ENCODE results near the gene OMA1. TPM values are rescaled to one million over a fixed set of nuclear protein-coding genes. Genes with fewer than 3 reads are reported as not detected.
A peak's percentile ranks its signal among the peaks of the same experiment; 100 is the strongest.
"Not testable (repeated sequence)": the region's sequence is repeated elsewhere in the genome, so short reads cannot be mapped to it uniquely, and the experiment has no call there.

OMA1 gene
- total RNA-seq, 1 donor from 2014 or later = 134 TPM

GRCh38 chr1:58500043-58500442, 46.5 kb downstream of the OMA1 start:
- Histone ChIP-seq H3K27me3 (ENCODE audit: control insufficient read depth in 3 of 3, insufficient read depth in 3 of 3, low read length in 3 of 3) (no peaks in the 10 kb centered on the region), H3K9me3 (ENCODE audit: control insufficient read depth in 3 of 3, low read length in 3 of 3) (no peaks in the 10 kb centered on the region), H3K27ac (ENCODE audit: low read depth, low read length) (no peak overlapping the region), H3K9ac (ENCODE audit: low read depth in 1 of 3, low read length in 3 of 3) (no peak overlapping the region), H3K4me3 (ENCODE audit: low read length in 3 of 3) (no peak overlapping the region), H3K4me1 (ENCODE audit: control insufficient read depth in 3 of 3, insufficient read depth in 3 of 3, low read length in 3 of 3) (no peaks in the 10 kb centered on the region), H3K36me3 (ENCODE audit: control insufficient read depth in 3 of 3, insufficient read depth in 3 of 3, low read length in 3 of 3) (peaks cover 2 to 16% (median 4%) of the 10 kb centered on the region in 3 donors)

DNA sequence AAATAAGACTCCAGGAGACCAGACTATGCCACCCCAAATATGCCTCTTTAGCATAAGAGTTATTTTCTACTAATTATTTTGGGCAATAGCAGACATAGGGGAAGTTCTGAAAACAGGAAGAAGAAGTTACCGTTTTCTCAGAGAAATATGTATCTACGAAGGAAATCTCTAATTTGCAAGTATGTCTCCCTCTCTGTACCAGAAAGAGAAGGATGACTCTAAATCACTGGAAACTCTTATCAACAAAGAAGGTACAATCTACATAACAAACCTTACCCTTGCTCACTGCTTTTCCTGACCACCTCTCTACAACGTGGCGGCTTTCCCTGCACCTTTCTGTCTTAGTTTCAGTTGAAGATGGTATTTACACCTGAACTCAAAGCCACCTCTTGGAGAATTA, 49.0 kb downstream of the OMA1 start:
- no peaks in the 10 kb centered on the region for H3K27me3 ChIP-seq (ENCODE audit: control insufficient read depth in 3 of 3, insufficient read depth in 3 of 3, low read length in 3 of 3)
- H3K9me3 ChIP-seq (ENCODE audit: control insufficient read depth in 3 of 3, low read length in 3 of 3) = no peaks in the 10 kb centered on the region
- peaks cover 0 to 7% (median 3%) of the 10 kb centered on the region in 3 donors for H3K36me3 ChIP-seq (ENCODE audit: control insufficient read depth in 3 of 3, insufficient read depth in 3 of 3, low read length in 3 of 3)
- no peaks in the 10 kb centered on the region for H3K4me1 ChIP-seq (ENCODE audit: control insufficient read depth in 3 of 3, insufficient read depth in 3 of 3, low read length in 3 of 3)
- no peak overlapping the region for H3K9ac ChIP-seq (ENCODE audit: low read depth in 1 of 3, low read length in 3 of 3)
- no peak overlapping the region for H3K4me3 ChIP-seq (ENCODE audit: low read length in 3 of 3)
- H3K27ac ChIP-seq (ENCODE audit: low read depth, low read length) = no peak overlapping the region

- no peaks in the 10 kb centered on the region for H3K9me3 ChIP-seq (ENCODE audit: control insufficient read depth in 3 of 3, low read length in 3 of 3)
- H3K36me3 ChIP-seq (ENCODE audit: control insufficient read depth in 3 of 3, insufficient read depth in 3 of 3, low read length in 3 of 3) = no peaks in the 10 kb centered on the region
- no peak overlapping the region for H3K9ac ChIP-seq (ENCODE audit: low read depth in 1 of 3, low read length in 3 of 3)
- no peaks in the 10 kb centered on the region for H3K4me1 ChIP-seq (ENCODE audit: control insufficient read depth in 3 of 3, insufficient read depth in 3 of 3, low read length in 3 of 3)
- H3K4me3 ChIP-seq (ENCODE audit: low read length in 3 of 3) = no peak overlapping the region
- no peaks in the 10 kb centered on the region for H3K27me3 ChIP-seq (ENCODE audit: control insufficient read depth in 3 of 3, insufficient read depth in 3 of 3, low read length in 3 of 3)
- no peak overlapping the region for H3K27ac ChIP-seq (ENCODE audit: low read depth, low read length)
Observed at GRCh38 chr1:58496042-58496441, 50.5 kb downstream of the OMA1 start.

- H3K4me1 ChIP-seq (ENCODE audit: control insufficient read depth in 3 of 3, insufficient read depth in 3 of 3, low read length in 3 of 3); H3K27me3 ChIP-seq (ENCODE audit: control insufficient read depth in 3 of 3, insufficient read depth in 3 of 3, low read length in 3 of 3); H3K9me3 ChIP-seq (ENCODE audit: control insufficient read depth in 3 of 3, low read length in 3 of 3); H3K27ac ChIP-seq (ENCODE audit: low read depth, low read length); H3K9ac ChIP-seq (ENCODE audit: low read depth in 1 of 3, low read length in 3 of 3); H3K4me3 ChIP-seq (ENCODE audit: low read length in 3 of 3); H3K36me3 ChIP-seq (ENCODE audit: control insufficient read depth in 3 of 3, insufficient read depth in 3 of 3, low read length in 3 of 3): not testable (repeated sequence)
Observed at GRCh38 chr1:58488914-58489313, 57.6 kb downstream of the OMA1 start.

DNA sequence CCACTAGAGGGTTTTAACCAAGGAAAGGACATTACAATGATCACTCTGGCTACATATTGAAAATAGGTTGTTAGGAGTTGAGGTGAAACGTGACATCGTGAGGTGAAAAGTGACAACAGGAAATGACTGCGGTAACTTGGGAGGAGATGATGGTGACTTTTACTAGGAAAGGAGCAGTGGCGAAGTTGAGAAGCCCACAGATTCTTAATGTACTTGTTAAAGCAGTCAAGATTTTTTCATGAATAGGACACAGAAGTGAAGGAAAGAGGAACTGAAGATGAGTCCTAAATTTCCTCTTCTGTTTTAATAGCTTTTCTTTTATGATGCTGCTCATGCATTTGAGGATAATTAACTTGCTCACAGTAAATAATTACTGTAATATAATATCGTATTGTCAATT, 59.5 kb downstream of the OMA1 start:
- no peaks in the 10 kb centered on the region for H3K27me3 ChIP-seq (ENCODE audit: control insufficient read depth in 3 of 3, insufficient read depth in 3 of 3, low read length in 3 of 3)
- H3K4me1 ChIP-seq (ENCODE audit: control insufficient read depth in 3 of 3, insufficient read depth in 3 of 3, low read length in 3 of 3) = no peaks in the 10 kb centered on the region
- H3K9ac ChIP-seq (ENCODE audit: low read depth in 1 of 3, low read length in 3 of 3) = no peak overlapping the region
- H3K9me3 ChIP-seq (ENCODE audit: control insufficient read depth in 3 of 3, low read length in 3 of 3) = no peaks in the 10 kb centered on the region
- no peak overlapping the region for H3K27ac ChIP-seq (ENCODE audit: low read depth, low read length)
- H3K4me3 ChIP-seq (ENCODE audit: low read length in 3 of 3) = no peak overlapping the region
- peaks cover 0 to 5% (median 5%) of the 10 kb centered on the region in 3 donors for H3K36me3 ChIP-seq (ENCODE audit: control insufficient read depth in 3 of 3, insufficient read depth in 3 of 3, low read length in 3 of 3)

GRCh38 chr1:58481962-58482361, 64.6 kb downstream of the OMA1 start:
- H3K4me1 ChIP-seq (ENCODE audit: control insufficient read depth in 3 of 3, insufficient read depth in 3 of 3, low read length in 3 of 3) = no peaks in the 10 kb centered on the region
- H3K9me3 ChIP-seq (ENCODE audit: control insufficient read depth in 3 of 3, low read length in 3 of 3) = no peaks in the 10 kb centered on the region
- H3K9ac ChIP-seq (ENCODE audit: low read depth in 1 of 3, low read length in 3 of 3) = no peak overlapping the region
- H3K4me3 ChIP-seq (ENCODE audit: low read length in 3 of 3) = no peak overlapping the region
- H3K27ac ChIP-seq (ENCODE audit: low read depth, low read length) = no peak overlapping the region
- no peaks in the 10 kb centered on the region for H3K27me3 ChIP-seq (ENCODE audit: control insufficient read depth in 3 of 3, insufficient read depth in 3 of 3, low read length in 3 of 3)
- peaks cover 0 to 11% (median 5%) of the 10 kb centered on the region in 3 donors for H3K36me3 ChIP-seq (ENCODE audit: control insufficient read depth in 3 of 3, insufficient read depth in 3 of 3, low read length in 3 of 3)

GRCh38 chr1:58480191-58480590, 66.3 kb downstream of the OMA1 start:
- no peaks in the 10 kb centered on the region for H3K4me1 ChIP-seq (ENCODE audit: control insufficient read depth in 3 of 3, insufficient read depth in 3 of 3, low read length in 3 of 3)

GRCh38 chr1:58477390-58477789, 69.1 kb downstream of the OMA1 start:
- H3K27ac ChIP-seq (ENCODE audit: low read depth, low read length) = no peak overlapping the region
- H3K4me3 ChIP-seq (ENCODE audit: low read length in 3 of 3) = no peak overlapping the region
- H3K36me3 ChIP-seq (ENCODE audit: control insufficient read depth in 3 of 3, insufficient read depth in 3 of 3, low read length in 3 of 3) = peaks cover 0 to 9% (median 5%) of the 10 kb centered on the region in 3 donors
- H3K9me3 ChIP-seq (ENCODE audit: control insufficient read depth in 3 of 3, low read length in 3 of 3) = no peaks in the 10 kb centered on the region
- H3K4me1 ChIP-seq (ENCODE audit: control insufficient read depth in 3 of 3, insufficient read depth in 3 of 3, low read length in 3 of 3) = no peaks in the 10 kb centered on the region
- no peaks in the 10 kb centered on the region for H3K27me3 ChIP-seq (ENCODE audit: control insufficient read depth in 3 of 3, insufficient read depth in 3 of 3, low read length in 3 of 3)
- H3K9ac ChIP-seq (ENCODE audit: low read depth in 1 of 3, low read length in 3 of 3) = no peak overlapping the region

More at GRCh38 chr1:58480191-58480590, 66.3 kb downstream of the OMA1 start:
- H3K27me3 ChIP-seq (ENCODE audit: control insufficient read depth in 3 of 3, insufficient read depth in 3 of 3, low read length in 3 of 3) = no peaks in the 10 kb centered on the region
- H3K4me3 ChIP-seq (ENCODE audit: low read length in 3 of 3) = no peak overlapping the region
- H3K36me3 ChIP-seq (ENCODE audit: control insufficient read depth in 3 of 3, insufficient read depth in 3 of 3, low read length in 3 of 3) = peaks cover 0 to 11% (median 5%) of the 10 kb centered on the region in 3 donors
- H3K27ac ChIP-seq (ENCODE audit: low read depth, low read length) = no peak overlapping the region
- H3K9ac ChIP-seq (ENCODE audit: low read depth in 1 of 3, low read length in 3 of 3) = no peak overlapping the region
- no peaks in the 10 kb centered on the region for H3K9me3 ChIP-seq (ENCODE audit: control insufficient read depth in 3 of 3, low read length in 3 of 3)

- H3K27ac ChIP-seq (ENCODE audit: low read depth, low read length) = no peak overlapping the region
- peaks cover 0 to 8% (median 5%) of the 10 kb centered on the region in 3 donors for H3K36me3 ChIP-seq (ENCODE audit: control insufficient read depth in 3 of 3, insufficient read depth in 3 of 3, low read length in 3 of 3)
- H3K27me3 ChIP-seq (ENCODE audit: control insufficient read depth in 3 of 3, insufficient read depth in 3 of 3, low read length in 3 of 3) = no peaks in the 10 kb centered on the region
- H3K4me3 ChIP-seq (ENCODE audit: low read length in 3 of 3) = no peak overlapping the region
- no peaks in the 10 kb centered on the region for H3K9me3 ChIP-seq (ENCODE audit: control insufficient read depth in 3 of 3, low read length in 3 of 3)
- no peak overlapping the region for H3K9ac ChIP-seq (ENCODE audit: low read depth in 1 of 3, low read length in 3 of 3)
- H3K4me1 ChIP-seq (ENCODE audit: control insufficient read depth in 3 of 3, insufficient read depth in 3 of 3, low read length in 3 of 3) = no peaks in the 10 kb centered on the region
Observed at GRCh38 chr1:58476179-58476578, 70.3 kb downstream of the OMA1 start.

DNA sequence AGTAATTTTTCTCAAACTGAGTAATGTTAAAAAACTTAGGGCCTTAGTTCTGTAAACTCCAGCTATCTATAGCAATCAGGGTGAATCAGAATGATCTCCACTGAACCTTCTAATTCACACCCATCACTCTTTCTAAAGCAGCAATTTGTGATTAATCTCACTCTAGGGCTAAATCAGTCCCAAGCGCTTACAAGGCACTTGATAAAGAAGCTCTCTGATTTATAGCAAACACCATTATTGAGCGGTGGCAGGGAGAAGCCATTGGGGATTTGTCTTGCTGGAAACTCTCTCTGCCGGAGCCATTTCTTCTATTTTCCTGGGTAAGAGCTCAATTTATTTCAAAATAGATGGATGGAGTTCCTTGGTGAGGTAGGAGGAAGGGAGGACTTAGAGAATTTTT, 77.0 kb downstream of the OMA1 start:
- Histone ChIP-seq H3K9me3 (ENCODE audit: control insufficient read depth in 3 of 3, low read length in 3 of 3) (no peaks in the 10 kb centered on the region), H3K9ac (ENCODE audit: low read depth in 1 of 3, low read length in 3 of 3) (no peak overlapping the region), H3K4me3 (ENCODE audit: low read length in 3 of 3) (no peak overlapping the region), H3K27me3 (ENCODE audit: control insufficient read depth in 3 of 3, insufficient read depth in 3 of 3, low read length in 3 of 3) (no peaks in the 10 kb centered on the region), H3K4me1 (ENCODE audit: control insufficient read depth in 3 of 3, insufficient read depth in 3 of 3, low read length in 3 of 3) (peaks cover 0 to 8% (median 0%) of the 10 kb centered on the region in 3 donors), H3K36me3 (ENCODE audit: control insufficient read depth in 3 of 3, insufficient read depth in 3 of 3, low read length in 3 of 3) (peaks cover 0 to 7% (median 0%) of the 10 kb centered on the region in 3 donors), H3K27ac (ENCODE audit: low read depth, low read length) (no peak overlapping the region)

DNA sequence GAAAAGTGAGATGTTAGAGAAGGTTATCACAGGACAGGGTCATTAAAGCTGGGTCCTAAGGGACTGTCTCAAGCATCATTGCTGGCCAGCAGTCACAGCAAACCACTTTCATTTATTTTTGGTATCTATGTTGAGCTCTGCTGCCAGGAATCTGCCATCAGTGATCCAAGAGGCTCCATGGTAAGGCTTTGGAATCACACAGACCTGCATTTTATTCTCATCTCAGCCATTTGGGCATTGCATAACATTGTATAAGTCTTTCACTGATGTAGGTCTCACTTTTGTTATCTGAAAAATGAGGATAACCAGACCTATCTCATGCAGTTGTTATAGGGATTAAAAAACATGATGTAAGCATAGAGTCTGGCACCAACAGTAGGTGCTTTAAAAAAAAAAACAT, 77.5 kb downstream of the OMA1 start:
- Histone ChIP-seq H3K4me3 (ENCODE audit: low read length in 3 of 3) (no peak overlapping the region), H3K27me3 (ENCODE audit: control insufficient read depth in 3 of 3, insufficient read depth in 3 of 3, low read length in 3 of 3) (no peaks in the 10 kb centered on the region), H3K27ac (ENCODE audit: low read depth, low read length) (no peak overlapping the region), H3K4me1 (ENCODE audit: control insufficient read depth in 3 of 3, insufficient read depth in 3 of 3, low read length in 3 of 3) (peaks cover 0 to 8% (median 0%) of the 10 kb centered on the region in 3 donors), H3K36me3 (ENCODE audit: control insufficient read depth in 3 of 3, insufficient read depth in 3 of 3, low read length in 3 of 3) (peaks cover 0 to 7% (median 0%) of the 10 kb centered on the region in 3 donors), H3K9me3 (ENCODE audit: control insufficient read depth in 3 of 3, low read length in 3 of 3) (no peaks in the 10 kb centered on the region), H3K9ac (ENCODE audit: low read depth in 1 of 3, low read length in 3 of 3) (peak overlapping the region in 1 of 3 donors; percentile 3)

All from skeletal muscle tissue (tissue), 4 donors.